HCT116 (cell line): ENCODE data around the gene PNMA6E. TPM values are rescaled to one million over a fixed set of nuclear protein-coding genes. Genes with fewer than 3 reads are reported as not detected.

ENCODE experiments used
- ATAC-seq: fragments of 200-7000 bp; cut with Tn5 transposase; 2 replicates; pipeline ENCODE4 v1.9.1; 2020; ENCODE audit warnings: mild to moderate bottlenecking, moderate library complexity
- BruUV-seq: library from RNA; stranded (reverse); fragments of 400-500 nt; replicated peaks from 2 replicates; lab custom pipeline; 2021; lab: Mats Ljungman, UMichigan
- CTCF ChIA-PET: fragments of 300-600 bp; sonication (Branson Sonifier 250); formaldehyde crosslinking; loops from one replicate; lab custom pipeline; 2021; ENCODE audit warnings: antibody characterized with exemption; lab: Charles Lee
- POLR2A ChIA-PET: fragments of 300-600, 350-600 bp; sonication (Branson Sonifier 250); formaldehyde crosslinking; loops from one replicate; lab custom pipeline; 2021; ENCODE audit warnings: antibody characterized with exemption; lab: Charles Lee
- RAD21 ChIA-PET, 2 experiments: fragments of 300-600 bp; sonication (Branson Sonifier 250); formaldehyde crosslinking; loops; one replicate each; lab custom pipeline; 2023; ENCODE audit warnings: low total read pairs in 2 of 2; ENCODE audit not compliant: uncharacterized antibody in 2 of 2, unreplicated experiment in 2 of 2, low non-redundant PET in 1 of 2; lab: Charles Lee
- DNase-seq: peaks from one replicate; pipeline ENCODE4 v3.0.0-alpha.2; 2010; ENCODE audit warnings: low read depth, low spot score
- H2AFZ ChIP-seq: fragments of 200-600 bp; shearing (Covaris generic), sonication (generic); 2 replicates; pipeline ENCODE4 v1.6.1; 2017; ENCODE audit warnings: low read depth, mixed run types, mixed read lengths, antibody characterized with exemption, low read length; ENCODE audit not compliant: poor library complexity, severe bottlenecking
- H3K27ac ChIP-seq: 2 replicates; pipeline ENCODE4 v1.5.1; 2012; ENCODE audit warnings: low read depth, low read length
- H3K27me3 ChIP-seq: fragments of 200-600 bp; sonication (generic); 2 replicates; pipeline ENCODE4 v1.6.1; 2016; ENCODE audit warnings: mixed run types, low read length, mixed read lengths; ENCODE audit not compliant: insufficient read depth
- H3K36me3 ChIP-seq, 2 experiments: fragments of 200-500 bp in 1 of 2; fragments of 200-600 bp in 1 of 2; sonication (Bioruptor generic) in 1 of 2; sonication (generic) in 1 of 2; 2 replicates each; pipeline versions ENCODE4 v1.5.1 to v1.6.1; 2014 to 2016; ENCODE audit warnings: low read length in 2 of 2, inconsistent platforms in 1 of 2, mixed read lengths in 1 of 2, mixed run types in 1 of 2; ENCODE audit not compliant: insufficient read depth in 2 of 2, control insufficient read depth in 1 of 2
- H3K4me1 ChIP-seq, 2 experiments: fragments of 200-600 bp in 1 of 2; sonication (generic) in 1 of 2; 2 replicates each; pipeline versions ENCODE4 v1.5.1 to v1.6.1; 2012 to 2017; ENCODE audit warnings: low read length in 2 of 2, inconsistent platforms in 1 of 2, mild to moderate bottlenecking in 1 of 2, mixed read lengths in 1 of 2, mixed run types in 1 of 2, moderate library complexity in 1 of 2; ENCODE audit not compliant: insufficient read depth in 2 of 2, control insufficient read depth in 1 of 2
- H3K4me2 ChIP-seq: fragments of 200-600 bp; sonication (generic); 2 replicates; pipeline ENCODE4 v1.6.1; 2017; ENCODE audit warnings: mixed run types, low read length, mixed read lengths
- H3K4me3 ChIP-seq, 2 experiments: fragments of 200-600 bp in 1 of 2; sonication (generic) in 1 of 2; replicated peaks in 1 of 2; 2 replicates each; pipeline ENCODE4 v1.5.1; 2011 to 2016; ENCODE audit warnings: low read length in 2 of 2, control low read depth in 1 of 2, low read depth in 1 of 2, mild to moderate bottlenecking in 1 of 2, mixed read lengths in 1 of 2, mixed run types in 1 of 2
- H3K79me2 ChIP-seq: fragments of 200-600 bp; sonication (generic); 2 replicates; pipeline ENCODE4 v1.6.1; 2017; ENCODE audit warnings: mild to moderate bottlenecking, mixed run types, low read length, moderate library complexity, mixed read lengths; ENCODE audit not compliant: insufficient read depth
- H3K9ac ChIP-seq: fragments of 200-600 bp; sonication (generic); 2 replicates; pipeline ENCODE4 v1.6.1; 2016; ENCODE audit warnings: low read length, mixed read lengths
- H3K9me2 ChIP-seq: fragments of 200-600 bp; sonication (generic), shearing (Covaris generic); 2 replicates; pipeline ENCODE4 v1.6.1; 2017; ENCODE audit warnings: mixed run types, mild to moderate bottlenecking, moderate library complexity; ENCODE audit not compliant: insufficient read depth
- H3K9me3 ChIP-seq, 2 experiments: fragments of 200-500 bp in 1 of 2; fragments of 200-600 bp in 1 of 2; sonication (Bioruptor generic) in 1 of 2; sonication (generic) in 1 of 2; 2 replicates each; pipeline ENCODE4 v1.6.1; 2014 to 2017; ENCODE audit warnings: low read length in 2 of 2, mixed read lengths in 2 of 2, inconsistent platforms in 1 of 2, low read depth in 1 of 2, mild to moderate bottlenecking in 1 of 2, mixed run types in 1 of 2, moderate library complexity in 1 of 2; ENCODE audit not compliant: control insufficient read depth in 1 of 2, insufficient read depth in 1 of 2
- H4K20me1 ChIP-seq: fragments of 200-600 bp; sonication (generic), shearing (Covaris generic); 2 replicates; pipeline ENCODE4 v1.6.1; 2017; ENCODE audit warnings: mixed run types, mild to moderate bottlenecking, moderate library complexity; ENCODE audit not compliant: insufficient read depth
- ATF3 ChIP-seq: IDR thresholded peaks from 2 replicates; pipeline ENCODE4 v1.6.1; 2012
- CBX3 ChIP-seq: IDR thresholded peaks from 2 replicates; pipeline ENCODE4 v1.6.1; 2012; ENCODE audit warnings: low read depth
- CEBPB ChIP-seq: IDR thresholded peaks from 2 replicates; pipeline ENCODE4 v1.6.1; 2012; ENCODE audit warnings: low read depth
- EGR1 ChIP-seq: IDR thresholded peaks from 2 replicates; pipeline ENCODE4 v1.6.1; 2012; ENCODE audit warnings: low read depth
- EZH2 ChIP-seq: fragments of 200-600 bp; sonication (generic); IDR thresholded peaks from 2 replicates; pipeline ENCODE4 v1.6.1; 2017; ENCODE audit warnings: antibody characterized with exemption, mixed run types
- EZH2phosphoT487 ChIP-seq: fragments of 200-600 bp; IDR thresholded peaks from 2 replicates; pipeline ENCODE4 v1.6.1; 2018; ENCODE audit warnings: antibody characterized with exemption, borderline replicate concordance
- FOSL1 ChIP-seq: IDR thresholded peaks from 2 replicates; pipeline ENCODE4 v1.6.1; 2012; ENCODE audit warnings: low read depth
- POLR2A ChIP-seq: IDR thresholded peaks from 2 replicates; pipeline ENCODE4 v1.7.0; 2011; ENCODE audit warnings: borderline replicate concordance; ENCODE audit not compliant: insufficient read depth, insufficient read length; ENCODE audit errors: extremely low read depth
- REST ChIP-seq: IDR thresholded peaks from 2 replicates; pipeline ENCODE4 v1.6.1; 2012; ENCODE audit warnings: low read depth
- SIN3A ChIP-seq: IDR thresholded peaks from 2 replicates; pipeline ENCODE4 v1.6.1; 2012; ENCODE audit warnings: low read depth
- TCF7L2 ChIP-seq: IDR thresholded peaks from 2 replicates; pipeline ENCODE4 v1.7.0; 2011; ENCODE audit warnings: borderline replicate concordance, inconsistent platforms; ENCODE audit not compliant: insufficient read depth, insufficient read length; ENCODE audit errors: extremely low read depth
- ZBTB33 ChIP-seq: IDR thresholded peaks from 2 replicates; pipeline ENCODE4 v1.6.1; 2011; ENCODE audit warnings: mild to moderate bottlenecking, low read length, moderate library complexity; ENCODE audit not compliant: insufficient replicate concordance; ENCODE audit errors: extremely low read depth
- intact Hi-C: fragments of 100-400 bp; cut with micrococcal nuclease; formaldehyde crosslinking; loops from 2 replicates; pipeline ENCODE4 v1.10.0; 2022
- total RNA-seq: library from RNA; stranded (reverse); gene quantifications from one replicate; pipeline ENCODE4 v1.2.1, GENCODE V29; 2021; ENCODE audit not compliant: unreplicated experiment

PNMA6E gene
- total RNA-seq, 1 experiment from 2014 or later = not detected

- RAD21 ChIA-PET = no interaction called here
- H3K79me2 ChIP-seq = no peaks in the 10 kb centered on the region
- POLR2A ChIA-PET = no interaction called here
- TF ChIP-seq CEBPB (no peak), EGR1 (no peak), POLR2A (no peak), EZH2 (no peak), EZH2phosphoT487 (no peak), REST (no peak), TCF7L2 (no peak), FOSL1 (no peak), ATF3 (no peak), SIN3A (no peak), CBX3 (no peak), ZBTB33 (no peak)
- H3K9me3 ChIP-seq = no peaks in the 10 kb centered on the region
- ATAC-seq (no peak), DNase-seq (no peak)
- no peak overlapping the region for H3K4me2 ChIP-seq
- no peak overlapping the region for H3K9ac ChIP-seq
- H3K27me3 ChIP-seq = 0 out of 2 replicates have a peak, but pooled peaks cover 2% of the 10 kb centered on the region
- no peak overlapping the region for H3K4me3 ChIP-seq
- no peak overlapping the region for H2AFZ ChIP-seq
- no peaks in the 10 kb centered on the region for H3K9me2 ChIP-seq
- H3K27ac ChIP-seq = no peak overlapping the region
- no peaks in the 10 kb centered on the region for H3K4me1 ChIP-seq
- no peaks in the 10 kb centered on the region for H4K20me1 ChIP-seq
- CTCF ChIA-PET = no interaction called here
- intact Hi-C loops = no loop called here
- no TSS peak for BruUV-seq
- H3K36me3 ChIP-seq = no peaks in the 10 kb centered on the region
These were observed 25.6 kb downstream of the PNMA6E start for GRCh38 chrX:153375571-153375970.
